IMR-90 (cell line): ENCODE measurements around the gene SH3RF3. TPM values are rescaled to one million over a fixed set of nuclear protein-coding genes. Genes with fewer than 3 reads are reported as not detected.

Experiments
- BHLHE40 ChIP-seq: fragments of 150-350 bp; IDR thresholded peaks from 2 replicates; pipeline ENCODE4 v1.6.1; 2016; ENCODE audit warnings: mild to moderate bottlenecking, low read depth, low read length
- FOS ChIP-seq: fragments of 150-350 bp; IDR thresholded peaks from 2 replicates; pipeline ENCODE4 v1.6.1; 2016; ENCODE audit warnings: low read depth, low read length
- MAFK ChIP-seq: IDR thresholded peaks from 2 replicates; pipeline ENCODE4 v1.6.1; 2012; ENCODE audit warnings: low read depth, low read length, improper control_type of control experiment
- MXI1 ChIP-seq: IDR thresholded peaks from 2 replicates; pipeline ENCODE4 v1.6.1; 2012; ENCODE audit warnings: low read depth, mild to moderate bottlenecking, low read length, moderate library complexity, borderline replicate concordance
- RFX5 ChIP-seq: IDR thresholded peaks from 2 replicates; pipeline ENCODE4 v1.8.0; 2012; ENCODE audit warnings: low read depth, mild to moderate bottlenecking, low read length, moderate library complexity
- USF2 ChIP-seq: fragments of 150-350 bp; IDR thresholded peaks from 2 replicates; pipeline ENCODE4 v1.6.1; 2017; ENCODE audit warnings: mild to moderate bottlenecking, antibody characterized with exemption, low read length, low read depth
- polyA plus RNA-seq, 3 experiments: library from polyadenylated mRNA; depleted of rRNA; stranded (reverse); fragments of >200 nt; gene quantifications; 2 replicates each; pipeline ENCODE4 v1.2.3, GENCODE V29; 2012; ENCODE audit warnings: low replicate concordance in 1 of 3
- total RNA-seq: library from RNA; depleted of rRNA; stranded (reverse); fragments of >200 nt; gene quantifications from 2 replicates; pipeline ENCODE4 v1.2.3, GENCODE V29; 2012

The SH3RF3 gene
- total and polyA plus RNA-seq, 2 of the 4 experiments (the other 2 are of a cell fraction), result 3.4 to 5.3 TPM

GRCh38 chr2:109385506-109385905, 256.5 kb downstream of the SH3RF3 start (continued):
- TF ChIP-seq BHLHE40 (no peak), MXI1 (no peak), MAFK (no peak), USF2 (no peak), RFX5 (no peak), FOS (no peak)
